Posterior cingulate gyrus (tissue), 11 donors: Measurements from ENCODE around the gene AKT3.
"Not testable (repeated sequence)": the region's sequence is repeated elsewhere in the genome, so short reads cannot be mapped to it uniquely, and the experiment has no call there.

Experiments used
- DNase-seq, 10 donors: peaks; one replicate each; pipeline versions ENCODE4 v3.0.0 to v3.0.0-alpha.2; 2020 to 2021; ENCODE audit warnings: mixed read lengths in 3 of 10
- intact Hi-C: fragments of 100-400 bp; cut with DNase I; formaldehyde crosslinking; loops from one replicate; pipeline ENCODE4 v1.15.1; 2023

The AKT3 gene

DNA sequence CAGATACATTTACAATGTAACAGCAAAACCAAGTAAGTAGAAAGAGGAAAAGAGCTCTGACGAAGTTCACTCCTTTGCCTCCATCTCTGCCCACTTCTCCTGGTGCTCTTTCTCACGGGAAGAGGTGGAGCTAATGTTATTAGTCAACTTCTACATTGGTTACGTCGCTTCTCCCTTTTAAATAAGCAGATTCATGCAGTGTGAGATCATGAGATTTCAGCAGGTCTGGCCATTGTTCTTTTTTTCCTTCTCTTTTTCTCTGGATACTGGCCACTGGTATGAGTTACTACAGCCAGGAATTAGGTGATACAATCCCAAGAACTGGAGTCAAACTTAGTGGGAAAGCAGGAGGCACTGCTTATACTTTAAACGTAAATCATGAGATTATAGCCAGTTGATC is 207.1 kb downstream of the AKT3 start:
- intact Hi-C loops = no loop called here
- DNase-seq = no peak

DNA sequence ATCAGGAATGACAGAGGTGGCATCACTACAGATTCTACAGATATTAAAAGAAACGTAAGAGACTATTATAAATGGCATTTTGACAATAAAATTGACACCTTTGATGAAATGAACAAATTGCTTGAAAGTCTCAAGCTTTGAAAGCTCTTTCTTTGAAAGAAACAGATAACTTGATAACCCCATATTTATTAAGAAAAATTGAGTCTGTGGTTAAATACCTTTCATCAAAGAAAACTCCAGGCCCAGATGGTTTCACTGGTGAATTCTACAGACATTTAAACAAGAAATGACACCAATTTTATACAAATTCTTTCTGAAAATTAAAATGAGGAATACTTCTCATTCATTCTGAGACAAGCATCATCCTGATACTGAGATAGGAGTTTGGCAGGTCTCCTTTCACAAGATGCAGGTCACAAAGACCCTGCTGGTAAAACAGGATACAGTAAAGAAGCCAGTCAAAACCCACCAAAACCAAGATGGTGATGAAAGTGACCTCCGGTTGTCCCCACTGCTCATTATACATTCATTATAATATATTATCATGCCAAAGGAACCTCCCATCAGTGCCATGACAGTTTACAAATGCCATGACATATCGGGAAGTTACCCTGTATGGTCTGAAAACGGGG is 210.9 kb downstream of the AKT3 start:
- intact Hi-C loops = no loop called here
- no peak for DNase-seq

DNA sequence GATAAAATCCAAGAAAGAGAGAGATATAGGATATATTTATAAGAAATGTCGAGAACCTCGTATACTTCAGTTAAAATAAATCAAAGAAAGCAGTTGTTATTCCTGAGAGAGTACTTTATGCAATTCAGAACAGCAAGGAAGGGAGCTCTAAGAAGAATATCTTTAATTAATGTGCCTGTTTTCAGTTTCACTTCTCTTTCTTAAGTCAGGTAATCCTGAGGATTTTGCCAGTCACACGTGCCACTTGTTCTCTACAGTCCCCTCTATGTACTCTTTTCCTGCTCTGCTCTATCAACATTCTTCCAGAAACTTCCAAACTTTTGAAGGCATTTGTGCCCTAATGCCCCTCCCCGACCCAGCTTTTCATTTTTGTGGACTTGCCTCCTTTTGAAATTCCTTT is 211.9 kb downstream of the AKT3 start:
- intact Hi-C loops = no loop called here
- DNase-seq = no peak

DNA sequence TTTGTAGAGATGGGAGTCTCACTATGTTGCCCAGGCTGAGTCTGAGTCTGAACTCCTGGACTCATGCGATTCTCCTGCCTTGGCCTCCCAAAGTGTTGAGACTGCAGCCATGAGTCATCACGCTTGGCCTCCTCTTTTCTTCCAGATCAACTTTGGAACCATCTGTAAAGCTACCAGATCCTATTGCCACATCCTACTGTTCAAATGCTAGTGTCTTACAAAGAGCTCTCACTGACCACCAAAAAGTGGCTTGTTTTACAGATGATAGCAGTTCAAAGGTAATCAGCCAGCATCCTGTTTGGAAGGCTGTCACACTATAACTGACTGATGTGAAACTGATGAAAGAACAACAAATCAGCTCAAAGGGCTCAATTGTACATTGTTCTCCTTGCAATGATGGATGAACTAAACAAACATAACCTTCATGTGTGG is 221.6 kb downstream of the AKT3 start:
- intact Hi-C loops = no loop called here
- DNase-seq = no peak

DNA sequence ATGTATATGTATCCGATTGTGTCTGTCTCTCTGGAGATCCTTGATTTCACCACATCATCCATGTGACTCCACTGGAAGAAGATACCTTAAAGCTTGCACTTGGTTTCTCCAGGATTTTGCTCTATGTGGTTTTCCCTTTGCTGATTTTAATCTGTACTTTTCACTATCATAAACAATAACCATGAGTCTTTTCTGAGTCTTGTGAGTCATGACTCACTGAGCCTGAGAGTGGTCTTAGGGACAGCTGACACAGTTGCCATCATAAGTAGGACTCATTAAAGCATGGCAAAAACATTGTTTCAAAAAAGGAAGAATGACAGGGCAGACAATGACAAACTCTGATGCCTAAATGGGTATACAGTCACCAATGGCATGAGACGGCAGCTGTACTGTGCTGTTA is 226.2 kb downstream of the AKT3 start:
- intact Hi-C loops = no loop called here
- DNase-seq = no peak

DNA sequence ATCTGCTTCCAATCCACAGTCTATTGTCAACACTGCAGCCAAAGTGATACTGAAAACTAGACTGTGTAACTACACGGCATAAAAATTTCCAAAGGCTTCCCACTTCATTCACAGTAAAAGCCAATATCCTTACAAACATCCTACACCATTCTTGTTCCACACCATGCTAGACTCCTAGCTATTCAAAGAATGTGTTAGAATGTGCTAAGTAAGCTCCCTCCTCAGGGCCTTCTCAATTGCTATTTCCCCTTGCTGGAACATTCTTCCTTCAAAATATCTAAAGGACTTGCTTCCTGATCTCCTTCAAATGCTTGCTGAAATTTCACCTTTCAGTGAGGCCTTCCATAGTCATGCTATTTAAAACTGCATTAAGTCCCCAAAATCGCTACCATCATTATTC is 228.1 kb downstream of the AKT3 start:
- intact Hi-C loops = no loop called here
- no peak for DNase-seq

DNA sequence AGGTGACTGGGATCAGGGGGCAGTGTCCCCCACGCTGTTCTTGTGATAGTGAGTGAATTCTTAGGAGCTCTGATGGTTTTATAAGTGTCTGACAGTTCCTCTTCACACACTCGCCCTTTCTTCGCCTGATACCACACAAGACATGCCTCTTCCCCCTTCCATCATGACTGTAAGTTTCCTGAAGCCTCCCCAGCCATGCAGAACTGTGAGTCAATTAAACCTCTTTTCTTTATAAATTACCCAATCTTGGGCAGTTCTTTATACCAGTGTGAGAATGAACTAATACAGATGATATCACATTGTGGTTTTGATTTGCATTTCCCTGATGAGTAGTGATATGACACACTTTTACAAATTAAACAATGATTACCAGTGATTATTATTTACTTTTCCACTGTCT is 229.9 kb downstream of the AKT3 start:
- intact Hi-C loops = no loop called here
- no peak for DNase-seq

DNA sequence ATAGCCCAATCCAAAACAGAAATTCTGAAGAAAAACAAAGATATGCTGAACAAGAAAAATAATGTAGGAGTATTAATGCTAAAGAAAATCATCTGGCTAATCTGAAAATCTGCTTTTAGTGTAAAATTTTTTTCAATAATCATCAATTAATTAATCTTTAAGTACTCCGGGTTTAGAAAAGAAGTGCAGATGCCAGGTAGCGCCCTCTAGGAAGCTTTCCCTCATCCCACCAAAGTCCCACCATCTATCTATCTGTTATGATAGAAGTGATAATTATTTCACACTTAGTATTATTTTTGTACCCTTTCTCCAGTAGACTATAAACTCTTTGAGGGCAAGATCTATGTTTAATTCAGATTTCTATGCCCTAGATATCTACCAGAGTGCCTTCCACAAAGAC is 240.3 kb downstream of the AKT3 start:
- DNase-seq = no peak
- intact Hi-C loops = no loop called here

DNA sequence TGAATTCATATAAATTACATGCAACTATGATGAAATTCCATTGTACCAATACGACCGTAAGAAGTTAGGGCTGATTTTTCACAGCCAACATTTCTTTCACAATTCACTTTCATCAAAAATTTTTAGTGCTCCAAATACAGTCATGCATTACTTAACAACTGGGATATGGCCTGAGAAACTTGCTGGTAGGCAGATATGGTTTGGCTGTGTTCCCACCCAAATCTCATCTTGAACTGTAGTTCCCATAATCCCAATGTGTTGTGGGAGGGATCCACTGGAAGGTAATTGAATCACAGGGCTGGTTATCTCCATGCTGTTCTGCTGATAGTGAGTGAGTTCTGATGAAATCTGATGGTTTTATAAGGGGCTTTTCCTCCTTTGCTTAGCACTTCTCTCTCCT is 244.4 kb downstream of the AKT3 start:
- intact Hi-C loops = no loop called here
- no peak for DNase-seq

DNA sequence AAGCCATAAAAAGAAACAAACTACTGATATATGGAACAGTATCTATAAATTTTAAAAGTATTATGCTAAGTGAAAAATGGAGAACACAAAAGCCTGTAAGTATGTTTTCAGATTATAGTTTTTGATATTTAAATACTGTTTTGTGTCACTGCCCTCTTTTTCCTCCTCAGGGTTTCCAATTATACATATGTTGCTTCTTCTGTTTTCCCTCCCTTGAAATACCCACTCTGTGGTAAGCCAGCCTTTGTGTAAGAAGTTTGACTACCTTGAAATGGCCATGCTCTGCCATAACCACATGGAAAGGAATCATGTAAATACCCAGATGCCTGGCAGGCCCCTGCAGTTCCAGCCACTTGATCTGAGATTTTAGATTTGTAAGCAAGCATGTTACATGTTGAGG is 248.3 kb downstream of the AKT3 start:
- intact Hi-C loops = no loop called here
- DNase-seq = no peak

DNA sequence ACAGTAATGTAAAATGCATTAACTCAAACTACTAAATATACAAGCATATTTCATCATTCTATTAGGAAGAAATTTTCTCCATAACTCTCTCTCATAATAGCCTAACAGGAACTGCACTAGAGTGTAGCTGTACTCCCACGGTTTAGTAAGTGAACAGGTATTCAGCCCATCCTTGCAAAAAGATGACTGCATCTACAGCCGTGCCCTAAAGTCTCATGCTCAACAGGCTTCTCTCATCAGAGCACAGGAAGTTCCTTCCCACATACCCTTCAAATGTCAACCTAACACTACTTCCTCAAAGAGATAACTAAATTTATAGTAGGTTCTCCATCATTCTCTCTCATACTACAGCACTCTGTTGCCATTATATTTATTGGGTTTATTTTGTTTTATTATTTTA is 251.6 kb downstream of the AKT3 start:
- no peak for DNase-seq
- intact Hi-C loops = no loop called here

DNA sequence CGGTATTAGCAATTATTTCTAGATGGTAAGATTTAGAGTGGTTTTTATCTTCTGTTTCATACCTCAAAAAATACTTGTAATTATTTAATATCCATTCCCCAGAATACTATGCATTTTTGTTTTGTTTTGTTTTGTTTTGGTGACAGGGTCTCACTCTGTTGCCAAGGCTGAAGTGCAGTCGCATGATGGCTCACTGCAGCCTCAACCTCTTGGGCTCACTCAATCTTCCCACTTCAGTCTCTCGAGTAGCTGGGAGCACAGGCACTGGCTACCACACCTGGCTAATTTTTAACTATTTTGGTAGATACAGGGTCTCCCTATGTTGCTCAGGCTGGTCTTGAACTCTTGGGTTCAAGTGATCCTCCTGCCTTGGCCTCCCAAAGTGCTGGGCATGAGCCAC is 252.7 kb downstream of the AKT3 start:
- no peak for DNase-seq
- intact Hi-C loops = no loop called here

DNA sequence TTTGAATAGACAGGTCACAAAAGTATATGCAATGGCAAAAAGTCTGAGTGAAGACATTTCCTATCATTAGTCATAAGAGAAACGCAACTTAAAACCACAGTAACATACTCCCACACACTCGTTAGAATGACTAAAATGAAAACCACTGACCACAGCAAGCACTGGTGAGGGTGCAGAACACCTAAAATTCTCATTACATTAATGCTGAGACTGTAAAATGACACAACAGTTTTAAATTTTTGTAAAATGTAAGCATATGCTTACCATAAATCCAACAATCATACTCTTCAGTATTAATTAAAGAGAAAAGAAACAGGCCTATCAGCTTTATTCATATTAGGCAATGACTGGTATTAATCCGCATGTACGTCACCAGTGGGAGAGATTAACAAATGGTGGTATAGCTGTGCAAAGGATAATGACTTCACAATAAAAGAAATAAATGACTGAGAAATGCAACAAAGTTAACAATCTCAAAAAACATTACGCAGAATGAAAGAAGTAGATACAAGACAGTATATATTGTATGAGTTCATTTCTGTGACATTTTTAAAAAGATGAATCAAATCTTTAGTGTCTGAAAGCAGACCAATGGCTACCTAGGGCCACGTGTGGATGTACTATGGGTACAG is 253.5 kb downstream of the AKT3 start:
- DNase-seq = no peak
- intact Hi-C loops = no loop called here

DNA sequence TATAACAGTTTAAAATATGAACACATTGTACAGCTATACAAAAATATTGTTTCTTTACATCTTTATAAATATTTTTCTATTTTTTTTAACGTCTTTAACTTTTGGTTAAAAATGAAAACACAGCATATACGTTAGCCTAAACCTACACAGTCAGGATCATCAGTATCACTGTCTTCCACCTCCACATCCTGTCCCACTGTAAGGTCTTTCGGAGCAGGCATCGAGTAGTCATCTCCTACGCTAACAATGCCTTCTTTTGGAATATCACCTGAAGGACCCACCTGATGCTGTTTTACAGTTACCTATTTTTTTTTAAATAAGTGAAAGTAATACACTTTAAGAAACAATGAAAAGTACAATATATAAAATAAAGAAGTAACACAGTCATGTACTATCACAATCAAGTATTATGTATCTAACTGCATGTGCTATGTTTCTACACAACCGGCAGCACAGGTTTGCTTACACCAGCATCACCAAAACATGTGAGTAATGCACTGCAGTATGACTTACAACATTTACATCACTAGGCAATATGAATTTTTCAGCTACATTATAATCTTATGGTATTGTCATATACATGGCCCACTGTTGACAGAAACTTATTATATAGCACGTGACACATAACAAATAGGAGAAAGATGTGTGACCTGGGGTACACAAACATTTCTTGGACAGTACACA is 254.4 kb downstream of the AKT3 start:
- DNase-seq = no peak
- intact Hi-C loops = no loop called here

DNA sequence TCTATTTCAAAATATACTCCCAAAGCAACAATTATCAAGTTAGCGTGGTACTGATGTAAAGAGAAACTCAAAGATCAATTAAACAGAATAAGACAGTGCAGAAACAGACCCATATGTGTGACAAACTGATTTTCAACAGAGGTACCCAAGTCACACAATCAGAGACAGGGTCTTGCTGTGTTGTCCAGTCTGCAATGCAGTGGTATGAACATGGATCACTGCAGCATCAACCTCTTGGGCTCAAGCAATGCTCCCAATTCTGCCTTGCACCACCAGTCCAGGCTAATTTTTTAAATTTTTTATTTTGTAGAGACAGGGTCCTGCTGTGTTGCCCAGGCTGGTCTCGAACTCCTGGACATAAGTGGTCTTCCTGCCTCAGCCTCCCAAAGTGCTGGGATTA is 255.6 kb downstream of the AKT3 start:
- intact Hi-C loops = no loop called here
- DNase-seq = no peak

DNA sequence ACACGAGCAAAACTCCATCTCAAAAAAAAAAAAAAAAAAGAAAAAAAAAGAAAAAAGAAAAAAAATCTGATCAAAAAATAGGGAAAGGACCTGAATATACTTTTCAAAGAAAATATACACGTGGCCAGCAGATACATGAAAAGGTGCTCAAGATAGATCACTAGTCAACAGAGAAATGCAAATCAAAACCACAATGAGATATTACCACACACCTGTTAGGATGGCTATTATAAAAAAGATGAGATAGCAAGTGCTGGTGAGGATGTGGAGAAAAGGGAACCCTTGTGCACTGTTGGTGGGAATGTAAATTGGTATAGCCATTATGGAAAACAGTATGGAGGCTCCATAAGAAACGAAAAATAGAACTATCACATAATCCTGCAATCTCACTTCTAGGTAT is 260.8 kb downstream of the AKT3 start:
- DNase-seq, intact Hi-C loops: not testable (repeated sequence)

DNA sequence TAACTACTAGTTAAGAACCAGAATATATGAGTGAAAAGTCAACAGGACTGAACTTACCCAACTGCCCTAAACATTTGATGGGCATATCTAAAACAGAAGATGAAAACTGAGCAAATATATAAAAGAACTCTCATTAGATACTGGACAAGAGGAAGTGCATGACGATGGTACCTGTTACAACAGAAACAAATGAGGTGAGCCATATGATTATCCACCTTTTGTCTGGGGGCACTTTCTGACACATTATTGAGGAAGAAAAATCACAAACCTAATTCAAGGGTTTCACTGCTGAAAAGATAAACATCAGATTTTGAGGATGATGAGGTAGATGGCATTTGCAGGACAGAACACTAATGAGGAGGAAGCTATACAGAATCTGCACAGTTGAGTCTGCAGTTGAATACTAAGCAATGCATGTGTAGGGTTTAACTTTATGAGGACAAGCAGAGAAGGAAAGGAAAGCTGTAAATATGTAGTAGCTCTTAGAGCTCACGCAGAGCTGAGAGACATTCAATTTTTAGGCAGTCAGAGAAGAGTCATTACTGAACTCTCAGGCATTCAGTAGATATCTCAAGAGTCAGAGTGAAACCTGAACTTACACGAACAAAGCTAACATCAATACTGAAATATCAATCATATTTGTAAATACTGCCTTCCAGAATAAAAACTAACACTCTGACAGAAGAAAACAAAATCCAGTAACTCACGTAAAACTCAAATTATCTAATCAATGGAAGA is 262.1 kb downstream of the AKT3 start:
- no peak for DNase-seq
- intact Hi-C loops = no loop called here

DNA sequence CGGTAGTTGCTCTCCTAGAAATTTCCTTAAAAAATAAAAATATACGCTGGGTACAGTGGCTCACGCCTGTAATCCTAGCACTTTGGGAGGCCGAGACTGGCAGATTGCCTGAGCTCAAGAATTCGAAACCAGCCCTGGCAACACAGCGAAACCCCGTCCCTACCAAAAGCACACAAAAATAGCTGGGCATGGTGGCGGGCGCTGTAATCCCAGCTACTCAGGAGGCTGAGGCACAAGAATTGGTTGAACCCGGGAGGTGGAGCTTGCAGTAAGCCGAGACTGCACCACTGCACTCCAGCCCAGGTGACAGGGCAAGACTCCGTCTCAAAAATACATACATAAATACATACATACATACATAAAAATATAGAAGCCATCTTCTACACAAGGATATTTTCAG is 262.8 kb downstream of the AKT3 start:
- peak in 2 of 10 donors; percentile 67 to 80 for DNase-seq
- intact Hi-C loops = no loop called here

DNA sequence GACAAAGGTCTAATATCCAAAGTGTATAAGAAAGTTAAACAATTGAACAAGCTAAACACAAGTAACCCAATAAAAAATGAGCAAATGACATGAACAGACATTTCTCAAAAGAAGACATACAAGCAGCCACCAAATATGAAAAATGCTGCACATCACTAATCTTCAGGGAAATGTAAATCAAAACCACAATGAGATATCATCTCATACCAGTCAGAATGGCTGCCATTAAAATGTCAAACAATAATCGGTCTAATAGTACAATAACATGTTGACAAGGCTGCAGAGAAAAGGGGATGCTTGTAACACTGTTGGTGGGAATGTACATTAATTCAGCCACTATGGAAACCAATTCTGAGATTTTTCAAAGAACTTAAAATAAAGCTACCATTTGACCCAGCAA is 264.1 kb downstream of the AKT3 start:
- intact Hi-C loops = no loop called here
- DNase-seq = no peak

DNA sequence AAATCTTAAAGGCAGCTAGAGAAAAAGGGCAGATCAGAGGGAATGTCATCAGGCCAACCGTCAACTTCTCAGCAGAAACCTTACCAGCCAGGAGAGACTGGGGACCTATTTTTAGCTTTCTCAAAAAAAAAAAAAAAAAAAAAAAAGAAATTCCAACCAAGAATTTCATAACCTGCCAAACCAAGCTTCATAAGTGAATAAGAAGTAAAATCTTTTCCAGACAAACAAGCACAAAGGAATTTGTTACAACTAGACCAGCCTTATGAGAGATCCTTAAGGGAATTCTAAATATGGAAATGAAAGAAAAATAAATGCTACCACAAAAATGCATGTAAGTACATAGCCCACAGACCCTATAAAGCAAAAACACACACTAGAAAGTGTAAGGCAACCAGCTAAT is 267.7 kb downstream of the AKT3 start:
- intact Hi-C loops = no loop called here
- DNase-seq = no peak

DNA sequence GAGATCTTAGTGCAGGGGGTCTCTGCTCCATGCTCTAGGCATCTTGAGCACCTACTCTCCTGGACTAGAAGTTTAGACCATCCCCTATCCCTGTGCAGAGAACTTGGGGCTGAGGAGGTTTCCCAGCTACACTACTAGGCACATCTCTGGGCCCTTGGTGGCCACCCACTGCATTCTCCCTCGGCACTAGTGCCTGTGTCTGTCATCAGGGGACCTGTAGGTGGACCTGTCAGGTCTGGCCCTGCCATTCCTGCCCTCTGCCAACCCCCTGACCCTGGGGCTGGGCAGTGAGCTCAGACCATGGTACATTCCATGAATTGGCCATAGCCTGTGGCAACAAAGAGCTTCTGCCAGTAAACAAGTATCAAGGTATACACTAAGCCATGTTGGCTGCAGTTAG is 269.1 kb downstream of the AKT3 start:
- intact Hi-C loops = no loop called here
- DNase-seq = peak in 2 of 10 donors; percentile 17 to 74

DNA sequence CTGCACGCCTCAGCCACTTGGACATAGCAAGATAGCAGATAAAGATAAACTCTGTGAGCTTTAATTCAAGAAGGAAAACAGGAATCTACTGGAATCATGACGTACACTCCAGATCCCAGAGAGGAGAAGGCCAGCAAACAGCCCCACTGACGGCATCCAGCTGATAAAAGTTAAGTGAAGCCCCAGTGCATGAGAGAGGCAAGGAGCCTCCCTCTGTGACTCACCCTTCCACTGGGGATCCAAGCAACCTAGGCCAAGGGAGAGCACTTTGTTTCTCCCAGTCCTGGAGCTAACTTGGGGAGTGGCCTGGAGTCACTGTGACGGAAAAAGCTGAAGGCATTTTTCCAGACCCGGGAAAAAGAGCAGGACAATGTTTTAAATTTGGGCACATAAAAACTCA is 270.0 kb downstream of the AKT3 start:
- DNase-seq = peak in 2 of 10 donors; percentile 26 to 48
- intact Hi-C loops = no loop called here
